CD4-positive, alpha-beta T cell treated with Interleukin-1 beta for 1 hour (primary cell): ENCODE data around the gene RABGAP1.

ENCODE experiments used
- DNase-seq, 2 donors: peaks; one replicate each; pipeline ENCODE4 v3.0.0-alpha.2; 2020 to 2022

Gene RABGAP1

DNA sequence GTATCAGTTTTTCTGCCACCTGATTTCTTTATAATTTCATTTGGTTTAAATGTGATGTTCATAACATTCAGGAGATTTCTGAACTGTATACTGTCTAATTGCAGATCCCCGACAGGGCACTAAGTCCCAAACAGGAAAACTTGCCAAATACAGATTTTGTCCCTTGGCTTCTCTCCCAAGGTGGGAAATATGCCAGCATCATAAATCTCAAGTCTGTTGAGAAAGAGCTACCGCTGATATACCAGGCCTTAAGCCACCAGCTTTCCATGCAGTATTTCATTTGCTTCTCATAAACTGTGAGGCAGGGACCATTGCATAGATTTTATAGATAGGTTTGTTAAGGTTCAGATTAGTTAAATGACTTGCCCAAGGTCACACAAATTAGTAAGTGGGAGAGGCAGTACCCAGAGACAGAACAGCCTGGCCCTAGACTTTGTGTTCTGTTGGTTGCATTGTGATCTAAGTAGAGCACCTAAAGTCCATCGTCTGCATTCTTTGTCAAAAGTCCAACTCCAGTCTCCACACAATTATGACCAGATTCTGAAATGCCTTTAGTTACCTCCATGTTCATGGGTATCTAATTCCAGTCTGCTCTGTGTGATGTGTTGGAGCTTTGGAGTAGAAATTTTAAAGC is 108.9 kb downstream of the RABGAP1 start:
- DNase-seq, result no peak

DNA sequence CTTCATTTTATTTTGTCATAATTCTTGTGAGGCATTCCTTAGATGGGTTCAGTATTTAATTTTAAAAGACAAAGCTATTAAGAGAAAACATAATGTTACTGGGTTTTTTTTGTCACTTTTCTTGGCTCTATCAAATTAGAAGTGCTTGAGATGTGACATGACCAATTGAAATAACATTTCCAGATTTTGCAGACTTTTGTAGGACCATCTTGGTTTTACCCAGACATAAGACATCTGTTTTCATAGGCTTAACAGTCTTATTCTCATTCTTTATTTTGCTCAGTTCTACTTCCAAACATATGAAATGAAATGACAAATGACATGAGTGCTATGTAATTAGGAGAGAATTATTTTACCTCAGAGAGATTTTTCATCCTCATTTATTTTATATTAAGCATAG is 112.2 kb downstream of the RABGAP1 start:
- DNase-seq, result no peak

DNA sequence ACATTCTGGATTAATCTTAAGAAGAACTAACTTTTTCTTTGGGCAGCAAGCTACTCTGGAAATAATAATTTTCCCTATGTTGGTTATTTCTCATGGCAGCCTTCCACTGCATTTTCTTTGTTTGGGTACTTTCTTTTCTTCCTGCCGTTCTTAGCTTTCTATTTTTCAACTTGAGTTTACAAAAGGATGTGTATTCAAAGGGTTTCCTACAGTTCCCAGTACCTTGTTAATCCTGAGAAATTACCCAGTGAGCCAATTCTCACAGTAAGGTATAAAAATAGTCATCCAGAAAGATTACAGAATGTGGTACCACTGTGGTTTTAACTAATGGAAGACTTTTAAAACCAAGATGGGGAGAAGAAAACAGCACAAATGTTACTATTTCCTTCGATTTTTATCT is 112.9 kb downstream of the RABGAP1 start:
- no peak for DNase-seq

DNA sequence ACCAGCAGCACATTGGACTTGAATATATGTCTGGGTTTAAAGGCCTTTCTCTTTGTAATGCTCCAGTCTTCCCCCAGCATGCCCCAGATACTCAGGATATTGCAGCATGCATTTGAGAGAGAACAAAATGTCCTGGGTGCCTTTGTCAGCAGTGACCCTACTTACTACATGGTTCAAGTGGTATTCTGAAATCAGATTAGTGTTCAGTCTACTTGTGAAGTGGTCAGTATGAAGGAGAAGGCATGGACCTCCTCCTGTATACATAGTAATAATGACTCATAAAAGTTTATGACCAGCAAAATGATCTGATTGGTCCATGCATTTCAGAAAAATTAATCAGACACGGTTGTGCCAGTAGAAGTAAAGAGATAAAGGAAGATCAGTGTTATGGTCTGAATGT is 118.0 kb downstream of the RABGAP1 start:
- DNase-seq, result no peak

DNA sequence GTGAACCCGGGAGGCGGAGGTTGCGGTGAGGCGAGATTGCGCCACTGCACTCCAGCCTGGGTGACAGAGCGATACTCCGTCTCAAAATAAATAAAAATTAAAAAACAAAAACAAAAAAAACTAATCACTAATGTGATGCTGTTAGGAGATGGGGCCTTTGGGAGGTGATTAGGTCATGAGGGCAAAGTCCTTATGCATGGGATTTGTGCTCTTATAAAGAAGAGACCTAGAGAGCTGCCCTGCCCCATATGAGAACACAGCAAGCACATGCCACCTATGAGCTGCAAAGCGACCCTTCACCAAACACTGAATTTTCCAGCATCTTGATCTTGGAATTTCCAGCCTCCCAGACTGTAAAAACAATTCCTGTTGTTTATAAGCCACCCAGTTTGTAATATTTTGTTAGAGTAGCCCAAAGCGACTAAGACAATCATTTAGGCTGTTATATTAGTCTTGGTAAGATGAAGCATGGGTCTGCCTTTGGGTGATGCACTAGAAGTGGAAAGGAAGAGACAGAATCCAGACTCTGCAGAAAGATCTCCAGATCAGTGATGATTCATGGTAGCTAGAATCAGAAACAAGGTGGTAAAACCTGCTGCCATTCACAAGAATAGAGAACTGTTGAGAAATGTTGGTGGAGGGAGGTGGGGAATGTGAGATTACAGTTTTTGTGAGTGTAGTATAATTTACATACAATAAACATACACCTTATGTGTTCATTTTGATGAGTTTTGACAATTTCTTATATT is 118.8 kb downstream of the RABGAP1 start:
- no peak for DNase-seq

DNA sequence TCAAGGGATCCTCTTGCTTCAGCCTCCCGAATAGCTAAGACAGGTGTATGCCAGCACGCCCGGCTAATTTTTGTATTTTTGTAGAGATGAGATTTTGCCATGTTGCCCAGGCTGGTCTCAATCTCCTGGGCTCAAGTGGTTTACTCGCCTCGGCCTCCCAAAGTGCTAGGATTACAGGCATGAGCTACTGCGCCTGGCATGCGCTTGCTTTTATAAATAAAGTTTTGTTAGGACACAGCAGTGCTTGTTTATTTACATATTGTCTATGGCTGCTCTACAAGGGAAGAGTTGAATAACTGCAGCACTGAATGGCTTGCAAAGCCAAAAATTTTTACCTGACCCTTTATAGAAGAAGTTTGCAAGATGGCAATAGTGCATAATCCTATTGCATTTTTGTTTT is 120.4 kb downstream of the RABGAP1 start:
- no peak for DNase-seq

DNA sequence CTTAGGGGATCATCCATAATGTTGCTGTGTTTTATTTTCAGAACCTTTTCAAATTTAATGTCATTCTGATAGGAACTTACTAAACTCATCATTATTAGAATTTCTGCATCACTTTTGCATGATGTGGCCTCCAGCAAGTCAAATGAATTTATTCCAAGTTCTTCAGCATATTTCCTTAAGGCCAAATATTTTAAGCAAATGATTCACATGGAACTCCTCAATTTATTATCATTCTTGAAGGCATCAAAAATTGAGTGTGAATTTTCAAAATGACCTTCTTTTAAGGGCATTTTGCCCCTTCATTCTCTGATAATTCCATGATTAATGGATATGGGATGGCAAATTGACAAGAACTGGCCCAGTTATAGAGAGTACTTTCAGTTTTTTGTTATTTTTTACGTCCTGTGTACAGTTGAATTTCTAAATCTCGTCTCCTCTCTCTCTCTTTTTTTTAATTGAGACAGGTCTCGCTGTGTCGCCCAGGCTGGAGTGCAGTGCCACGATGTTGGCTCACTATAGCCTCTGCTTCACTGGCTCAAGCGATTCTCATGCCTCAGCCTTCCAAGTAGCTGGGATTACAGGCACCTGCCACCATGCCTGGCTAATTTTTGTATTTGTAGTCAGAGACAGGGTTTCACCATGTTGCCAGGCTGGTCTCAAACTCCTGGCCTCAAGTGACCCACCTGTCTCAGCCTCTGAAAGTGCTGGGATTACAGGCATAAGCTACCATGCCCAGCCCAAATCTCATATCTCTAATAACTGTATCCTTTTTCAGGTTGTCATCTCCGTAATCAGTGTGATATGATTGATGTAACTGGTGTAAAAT is 121.7 kb downstream of the RABGAP1 start:
- no peak for DNase-seq

DNA sequence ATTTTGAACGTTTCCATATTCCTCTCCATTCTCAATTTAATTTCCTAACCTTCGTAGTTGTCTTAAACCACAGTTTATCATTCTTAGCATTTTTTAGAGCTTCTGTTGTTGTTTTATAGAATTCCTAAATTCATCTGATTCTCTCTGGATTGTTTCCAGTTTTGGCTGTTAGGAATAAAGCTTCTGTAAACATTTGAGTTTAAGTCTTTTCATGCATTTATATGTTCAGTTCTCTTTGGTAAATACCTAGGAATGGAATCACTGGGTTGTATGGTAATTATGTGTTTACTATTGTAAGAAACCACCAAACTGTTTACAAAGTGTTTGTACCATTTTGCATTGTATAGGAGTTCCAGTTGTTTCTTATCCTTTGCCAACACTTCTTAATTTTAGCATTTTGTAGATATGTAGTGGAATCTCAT is 122.4 kb downstream of the RABGAP1 start:
- DNase-seq, result no peak

DNA sequence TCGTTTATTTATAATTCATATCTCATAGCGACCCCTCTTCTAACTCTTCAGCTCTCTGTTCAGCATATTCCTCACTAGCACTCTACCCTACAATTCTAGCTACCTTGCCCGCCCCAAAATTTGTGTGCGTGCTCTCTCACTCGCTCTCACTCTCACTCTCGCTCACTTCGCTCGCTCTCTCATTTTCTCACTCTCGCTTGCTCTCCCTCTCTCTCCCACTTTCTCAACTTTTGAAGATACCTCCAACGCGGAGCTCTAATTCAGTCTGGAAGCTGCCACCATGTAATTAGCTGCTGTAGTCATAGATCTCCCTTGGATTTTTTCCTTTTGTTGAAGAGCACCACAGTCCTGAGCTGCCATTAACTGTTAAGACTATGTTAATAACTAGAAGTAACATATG is 123.1 kb downstream of the RABGAP1 start:
- no peak for DNase-seq

DNA sequence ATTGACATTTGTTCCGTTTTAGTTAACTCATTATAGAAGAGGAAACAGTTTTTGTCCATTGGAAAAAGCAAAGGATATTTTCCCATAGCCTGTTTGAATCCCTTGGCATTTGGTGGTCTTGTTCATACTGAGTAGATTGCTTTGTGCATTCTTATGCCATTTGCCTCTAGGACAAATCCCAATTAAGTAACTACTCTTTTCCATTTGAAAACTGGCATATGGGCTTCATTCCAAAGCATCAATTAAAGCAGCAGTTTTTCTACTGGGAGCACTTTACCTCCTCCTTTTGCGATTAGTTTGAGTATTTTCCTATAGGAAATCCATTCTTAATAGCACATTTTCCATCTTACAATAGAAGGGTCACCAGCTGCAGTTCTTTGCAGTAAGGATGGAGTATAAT is 123.9 kb downstream of the RABGAP1 start:
- DNase-seq, result no peak

DNA sequence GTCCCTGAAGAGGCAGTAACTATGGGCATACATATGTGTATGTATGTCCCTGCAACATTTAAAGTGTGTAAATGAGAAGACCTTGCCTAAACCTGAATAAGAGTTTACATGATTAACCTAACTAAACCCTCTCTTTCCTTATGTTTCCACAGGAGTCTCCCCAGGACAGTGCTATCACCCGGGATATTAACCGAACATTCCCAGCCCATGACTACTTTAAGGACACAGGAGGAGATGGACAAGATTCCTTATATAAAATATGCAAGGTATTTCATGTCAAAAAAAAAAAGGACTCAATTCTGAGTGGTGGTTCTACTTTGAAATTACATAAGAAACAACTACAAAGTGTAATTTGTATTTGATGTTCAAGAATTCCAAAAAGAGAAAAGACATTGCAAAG is 124.4 kb downstream of the RABGAP1 start:
- no peak for DNase-seq

DNA sequence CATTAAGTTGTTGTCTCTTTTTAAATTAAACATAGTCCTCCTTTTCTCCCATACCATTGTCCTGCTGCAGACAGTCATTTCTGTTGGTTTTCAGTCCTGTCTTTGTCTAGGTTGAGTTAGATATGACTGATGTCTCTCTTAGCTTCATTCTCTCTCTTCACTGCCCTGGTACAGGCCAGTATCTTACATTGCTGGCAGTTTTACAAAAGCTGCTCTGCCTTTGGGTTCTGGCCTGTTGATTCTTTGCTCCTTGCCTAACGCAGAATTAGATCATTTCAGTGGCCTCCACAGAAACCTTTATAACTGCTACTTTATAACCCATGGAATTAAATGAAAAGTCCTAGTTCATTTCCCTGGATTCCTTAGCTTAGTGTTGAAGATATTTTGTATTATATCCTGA is 126.3 kb downstream of the RABGAP1 start:
- no peak for DNase-seq

DNA sequence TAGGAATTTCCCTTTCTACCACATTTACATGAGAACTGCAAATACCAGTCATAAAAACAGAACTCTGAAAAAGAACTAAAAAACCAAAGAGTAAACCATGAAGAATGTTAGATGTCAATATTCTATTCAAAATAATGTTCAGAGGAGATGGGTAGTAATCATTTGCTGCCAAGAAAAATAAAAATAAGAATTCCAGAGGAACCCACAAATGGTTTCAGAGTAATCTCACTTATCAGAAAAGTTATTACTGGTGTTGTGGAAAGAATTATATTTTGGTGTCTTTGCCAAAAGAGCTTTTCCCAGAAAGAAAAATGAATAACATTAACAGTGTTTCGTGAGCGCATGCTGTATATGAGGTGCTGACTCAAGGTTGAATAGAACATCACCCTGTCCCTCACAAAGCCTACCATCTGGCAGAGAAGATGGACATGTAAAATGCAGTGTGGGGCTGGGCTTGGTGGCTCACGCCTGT is 128.2 kb downstream of the RABGAP1 start:
- no peak for DNase-seq

DNA sequence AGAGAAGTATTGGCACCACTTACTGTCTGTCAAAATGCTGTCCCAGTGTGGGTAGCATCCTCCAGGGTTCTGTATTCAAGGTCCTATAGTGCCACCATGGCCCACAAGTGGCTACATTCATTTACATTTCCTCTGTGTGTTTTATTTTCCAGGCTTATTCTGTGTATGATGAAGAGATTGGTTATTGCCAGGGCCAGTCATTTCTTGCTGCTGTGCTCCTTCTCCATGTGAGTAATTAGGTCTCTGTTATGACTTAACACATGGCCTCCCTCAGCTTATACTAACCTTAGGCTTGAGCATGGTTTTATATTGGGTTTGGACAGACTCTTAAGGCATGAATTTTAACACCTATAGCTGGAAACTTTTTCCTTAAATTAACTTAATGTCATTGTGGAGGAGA is 129.4 kb downstream of the RABGAP1 start:
- DNase-seq, result no peak

DNA sequence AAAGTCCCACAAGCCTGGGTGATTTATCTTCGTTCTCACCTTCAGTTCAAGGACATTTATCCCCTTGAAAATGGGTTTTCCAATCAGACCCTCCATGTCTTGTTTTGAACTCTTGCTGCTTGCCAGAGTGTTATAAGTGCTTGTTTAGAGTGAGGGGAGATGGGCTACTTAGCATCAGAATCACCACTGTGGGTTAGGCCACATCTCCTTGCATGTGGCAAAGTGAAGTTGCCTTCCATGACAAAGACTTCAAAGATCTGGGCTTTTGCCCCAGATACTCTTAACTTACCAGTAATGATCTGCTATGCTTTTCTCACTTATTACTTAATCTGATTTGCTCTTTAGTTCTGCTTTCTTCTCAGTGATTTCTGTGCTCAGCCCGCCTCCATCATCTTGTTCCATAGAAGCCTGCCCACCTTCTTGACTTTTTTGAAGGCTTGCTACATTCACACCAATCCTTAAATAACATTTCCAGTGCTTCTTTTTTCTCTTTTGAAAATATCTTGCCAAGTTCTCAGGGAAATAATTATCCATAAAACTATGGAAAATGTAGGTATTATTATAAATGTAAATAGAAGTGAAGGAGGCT is 131.7 kb downstream of the RABGAP1 start:
- DNase-seq, result no peak

DNA sequence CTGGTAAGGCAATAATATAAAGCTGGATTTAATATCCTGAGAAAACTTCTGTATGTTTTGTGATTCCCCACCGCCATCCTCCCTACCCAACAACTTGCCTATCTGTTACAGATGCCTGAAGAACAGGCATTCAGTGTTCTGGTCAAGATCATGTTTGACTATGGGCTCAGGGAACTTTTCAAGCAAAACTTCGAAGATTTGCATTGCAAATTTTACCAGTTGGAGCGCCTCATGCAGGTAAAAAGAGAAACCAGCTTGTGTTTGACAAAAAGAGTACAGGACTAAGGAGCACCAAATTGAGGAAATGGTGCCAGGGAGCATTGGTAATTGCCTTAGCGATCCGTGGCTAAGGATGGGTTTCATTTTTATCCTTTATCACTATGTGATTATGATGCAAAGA is 132.6 kb downstream of the RABGAP1 start:
- no peak for DNase-seq

DNA sequence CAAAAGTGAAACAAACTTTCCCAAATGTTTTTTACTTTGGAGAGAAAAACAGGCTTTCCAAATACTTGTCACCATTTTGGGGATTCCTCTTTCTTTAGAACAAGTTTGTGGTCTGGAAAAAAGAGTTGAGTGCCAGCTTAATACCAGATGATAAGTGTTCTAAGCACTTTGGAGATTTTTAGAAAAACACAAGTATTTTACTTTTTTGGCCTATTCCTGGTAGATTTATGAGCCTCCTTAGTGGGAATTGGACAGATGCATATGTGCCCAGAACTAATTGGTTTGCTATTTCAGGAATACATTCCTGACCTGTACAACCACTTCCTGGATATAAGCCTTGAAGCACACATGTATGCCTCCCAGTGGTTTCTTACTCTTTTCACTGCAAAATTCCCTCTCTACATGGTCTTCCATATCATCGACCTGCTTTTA is 133.2 kb downstream of the RABGAP1 start:
- no peak for DNase-seq

DNA sequence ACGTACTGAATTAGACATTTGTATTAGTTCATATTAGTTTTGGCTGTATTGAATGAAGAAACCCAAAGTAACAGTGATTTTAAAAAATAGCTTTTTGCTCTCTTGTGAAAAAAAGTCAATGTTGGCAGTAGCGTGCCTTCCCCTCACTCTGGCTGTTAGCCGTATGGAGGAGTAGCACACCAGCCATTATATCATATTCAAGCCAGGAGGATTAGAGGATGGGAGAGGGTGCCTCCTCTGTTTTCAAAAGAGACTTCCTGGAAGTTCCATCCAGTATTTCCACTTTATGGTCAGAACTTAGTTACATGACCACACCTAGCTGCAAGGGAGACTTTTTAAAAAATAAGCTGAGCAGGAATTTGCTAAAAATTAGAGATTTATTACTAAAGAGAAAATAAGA is 133.8 kb downstream of the RABGAP1 start:
- no peak for DNase-seq

DNA sequence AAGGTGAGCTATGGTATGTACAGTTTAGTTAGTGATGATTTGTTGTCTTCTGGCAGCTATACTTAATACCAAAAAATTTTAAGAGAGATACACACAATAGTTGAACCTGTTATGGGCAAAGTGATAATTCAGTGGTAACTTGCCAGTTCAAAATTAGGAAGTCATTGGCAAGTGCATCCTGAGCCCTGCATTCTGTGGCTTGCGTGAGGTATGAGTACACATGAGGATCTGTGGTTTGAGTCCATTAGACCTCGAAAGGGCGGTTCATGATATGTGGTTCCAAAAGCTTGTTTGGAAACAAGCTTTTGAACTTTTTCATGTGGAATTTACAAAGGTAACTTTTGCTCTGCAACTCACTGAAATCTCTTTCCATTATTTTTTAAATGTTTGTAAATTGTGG is 139.6 kb downstream of the RABGAP1 start:
- no peak for DNase-seq

DNA sequence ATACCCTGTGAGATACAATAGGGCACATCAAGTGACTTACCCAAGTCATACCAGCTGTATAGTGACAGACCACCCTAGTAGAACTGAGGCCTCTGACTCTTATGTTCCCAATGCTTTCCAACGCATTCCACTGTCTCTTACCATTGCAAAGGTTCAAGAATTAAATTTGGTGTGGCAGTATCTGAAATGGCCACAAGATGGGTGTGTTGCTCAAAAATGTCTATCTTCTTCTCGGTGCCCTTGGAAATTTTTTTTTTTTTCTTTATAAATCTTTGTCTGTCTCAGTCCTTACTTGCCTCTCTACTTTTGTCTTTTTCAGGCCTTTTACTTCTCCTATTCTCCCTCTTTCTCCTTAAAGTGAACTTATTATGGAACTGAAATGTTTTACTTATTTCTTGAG is 141.0 kb downstream of the RABGAP1 start:
- DNase-seq, result peak in 1 of 2 donors; percentile 16

DNA sequence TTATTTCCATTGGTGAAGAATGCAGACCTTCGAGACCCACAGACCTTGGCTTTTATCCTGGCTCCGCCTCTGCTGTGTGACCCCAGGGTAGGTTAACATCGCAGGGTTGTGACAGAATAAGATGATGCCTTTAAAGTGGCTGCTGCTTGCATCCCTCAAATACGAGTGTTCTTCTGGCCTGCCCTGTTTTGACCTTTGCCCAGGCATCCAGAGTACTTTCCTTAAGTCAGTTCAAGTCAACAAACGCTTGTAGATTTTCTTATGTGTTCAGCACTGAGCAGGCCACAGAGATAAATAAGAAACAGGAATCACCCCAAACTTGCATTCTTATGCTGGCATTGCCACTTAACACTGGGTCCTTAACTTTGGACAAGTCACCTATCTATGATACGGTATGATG is 142.9 kb downstream of the RABGAP1 start:
- DNase-seq, result no peak

DNA sequence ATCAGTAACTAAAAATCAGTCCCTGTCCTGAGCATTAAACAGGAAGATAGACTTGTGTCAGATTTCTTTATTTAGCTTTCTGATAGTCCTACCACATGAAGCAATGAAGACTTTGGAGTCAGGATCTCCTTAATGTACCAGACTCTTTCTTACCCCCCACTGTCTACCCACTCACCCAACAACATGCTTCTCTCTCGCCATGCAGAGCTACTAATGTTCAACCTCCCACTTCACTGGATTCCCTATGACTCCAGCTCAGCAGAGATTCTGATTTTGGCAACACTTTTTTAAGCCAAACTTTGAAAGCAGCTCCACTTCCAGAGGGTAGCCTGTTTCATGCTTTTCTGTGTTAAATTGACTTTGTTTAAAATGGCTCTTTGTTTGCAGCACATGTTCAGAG is 143.4 kb downstream of the RABGAP1 start:
- DNase-seq, result no peak

DNA sequence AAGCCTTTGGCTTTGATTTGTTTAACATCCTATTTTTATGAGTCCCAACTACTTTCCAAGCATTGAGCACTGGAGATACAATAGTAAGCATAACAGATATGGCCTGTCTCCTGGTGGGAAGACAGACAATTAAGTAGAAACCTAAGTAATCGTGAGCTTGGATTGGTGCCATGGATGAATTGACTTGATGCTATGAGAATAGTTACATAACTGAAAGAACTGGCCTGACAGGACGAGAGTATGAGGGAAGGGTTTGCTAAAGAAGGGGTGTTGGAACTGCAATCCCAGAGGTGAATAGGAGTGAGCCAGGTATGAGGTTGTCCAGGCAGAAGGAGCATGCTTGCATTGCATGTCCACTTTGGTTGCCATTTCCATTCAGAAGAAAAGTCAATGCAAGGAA is 145.1 kb downstream of the RABGAP1 start:
- no peak for DNase-seq
